Type B pancreatic cell (in vitro differentiated cells): Measurements from ENCODE around the gene GYS2. TPM values are rescaled to one million over a fixed set of nuclear protein-coding genes. Genes with fewer than 3 reads are reported as not detected.

Source experiments
- DNase-seq: peaks from one replicate; pipeline ENCODE4 v3.0.0; 2021; ENCODE audit warnings: mixed read lengths; ENCODE audit not compliant: unreplicated experiment; ENCODE audit errors: extremely low spot score
- H3K27ac Mint-ChIP-seq: 2 replicates; pipeline ENCODE4 v1.8.0; 2021; ENCODE audit warnings: mild to moderate bottlenecking, mixed read lengths
- H3K27me3 Mint-ChIP-seq: 2 replicates; pipeline ENCODE4 v1.8.0; 2021; ENCODE audit warnings: mixed read lengths
- H3K36me3 Mint-ChIP-seq: 2 replicates; pipeline ENCODE4 v1.8.0; 2021; ENCODE audit warnings: mixed read lengths
- H3K4me1 Mint-ChIP-seq: one replicate; pipeline ENCODE4 v1.8.0; 2021; ENCODE audit warnings: mixed read lengths; ENCODE audit not compliant: unreplicated experiment
- H3K4me3 Mint-ChIP-seq: 2 replicates; pipeline ENCODE4 v1.8.0; 2021; ENCODE audit warnings: mild to moderate bottlenecking, mixed read lengths
- H3K9me3 Mint-ChIP-seq: 2 replicates; pipeline ENCODE4 v1.8.0; 2021; ENCODE audit warnings: mixed read lengths
- total RNA-seq: library from RNA; stranded (reverse); gene quantifications from 2 replicates; pipeline ENCODE4 v1.2.1, GENCODE V29; 2021; ENCODE audit warnings: low replicate concordance
- TF ChIP-seq, protein P1 (sequence below): fragments of 200-600 bp; sonication (generic); conservative IDR thresholded peaks from 2 replicates; pipeline ENCODE4 v1.5.0; 2021; ENCODE audit warnings: antibody characterized with exemption, mild to moderate bottlenecking

Gene GYS2
- total RNA-seq, 1 donor from 2014 or later: not detected

DNA sequence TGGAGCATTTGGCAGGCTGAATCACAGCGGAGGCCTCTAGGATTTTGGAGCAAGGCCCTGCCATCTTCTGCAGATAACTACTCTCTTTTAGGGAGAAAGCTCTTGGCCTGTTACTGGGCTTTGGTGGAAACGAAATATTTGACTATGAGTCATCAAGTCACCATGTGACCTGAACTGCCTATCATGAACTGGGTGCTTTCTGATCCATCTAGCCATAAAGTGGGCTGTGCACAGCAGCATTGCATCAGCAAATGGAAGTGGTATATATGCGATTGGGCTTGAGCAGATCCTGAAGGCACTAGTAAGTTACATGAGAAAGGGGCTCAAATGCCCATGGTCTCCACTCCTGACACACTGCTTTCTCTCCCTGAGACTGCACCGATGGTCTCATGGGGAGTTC, 21.1 kb downstream of the GYS2 start:
- Mint-ChIP-seq H3K27me3 (peaks cover 3% of the 10 kb centered on the region), H3K4me3 (no peak overlapping the region), H3K27ac (no peak overlapping the region), H3K9me3 (no peaks in the 10 kb centered on the region), H3K4me1 (no peaks in the 10 kb centered on the region), H3K36me3 (no peaks in the 10 kb centered on the region)
- DNase-seq: no peak
- TF ChIP-seq, protein P1, sequence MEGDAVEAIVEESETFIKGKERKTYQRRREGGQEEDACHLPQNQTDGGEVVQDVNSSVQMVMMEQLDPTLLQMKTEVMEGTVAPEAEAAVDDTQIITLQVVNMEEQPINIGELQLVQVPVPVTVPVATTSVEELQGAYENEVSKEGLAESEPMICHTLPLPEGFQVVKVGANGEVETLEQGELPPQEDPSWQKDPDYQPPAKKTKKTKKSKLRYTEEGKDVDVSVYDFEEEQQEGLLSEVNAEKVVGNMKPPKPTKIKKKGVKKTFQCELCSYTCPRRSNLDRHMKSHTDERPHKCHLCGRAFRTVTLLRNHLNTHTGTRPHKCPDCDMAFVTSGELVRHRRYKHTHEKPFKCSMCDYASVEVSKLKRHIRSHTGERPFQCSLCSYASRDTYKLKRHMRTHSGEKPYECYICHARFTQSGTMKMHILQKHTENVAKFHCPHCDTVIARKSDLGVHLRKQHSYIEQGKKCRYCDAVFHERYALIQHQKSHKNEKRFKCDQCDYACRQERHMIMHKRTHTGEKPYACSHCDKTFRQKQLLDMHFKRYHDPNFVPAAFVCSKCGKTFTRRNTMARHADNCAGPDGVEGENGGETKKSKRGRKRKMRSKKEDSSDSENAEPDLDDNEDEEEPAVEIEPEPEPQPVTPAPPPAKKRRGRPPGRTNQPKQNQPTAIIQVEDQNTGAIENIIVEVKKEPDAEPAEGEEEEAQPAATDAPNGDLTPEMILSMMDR: no peak

DNA sequence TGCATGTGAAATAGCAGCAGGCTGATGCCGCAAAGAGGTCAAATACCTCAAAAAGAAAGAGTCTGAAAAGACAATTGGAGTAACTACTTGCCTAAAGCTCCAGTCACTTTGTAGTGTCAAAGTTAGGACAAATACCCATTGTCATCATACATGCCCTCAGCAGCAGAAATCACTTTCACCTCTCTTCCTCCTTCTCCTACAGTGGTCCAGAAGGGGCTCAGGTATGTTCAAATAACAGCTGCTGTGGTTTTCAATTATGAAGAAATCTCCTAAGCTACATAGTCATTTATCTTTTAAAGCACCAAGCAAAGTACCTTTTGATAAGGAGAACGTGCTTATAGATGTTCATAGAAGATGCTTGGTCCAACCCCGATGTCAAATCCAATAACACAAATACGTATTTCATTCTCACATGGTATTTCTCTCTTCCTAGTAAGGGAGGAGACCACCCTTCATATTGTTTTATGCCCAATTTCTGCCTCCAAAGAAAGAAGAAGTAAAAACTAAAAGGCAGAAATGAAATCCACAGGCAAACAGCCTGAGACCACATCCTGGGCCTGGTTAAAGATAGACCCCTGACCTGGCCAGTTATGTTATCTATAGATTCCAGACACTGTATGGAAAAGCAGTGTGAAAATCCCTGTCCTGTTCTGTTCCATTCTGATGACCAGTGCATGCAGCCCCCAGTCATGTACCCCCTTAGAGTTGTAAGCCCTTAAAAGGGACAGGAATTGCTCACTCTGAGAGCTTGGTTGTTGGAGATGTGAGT, 23.7 kb downstream of the GYS2 start:
- Mint-ChIP-seq H3K36me3 (no peaks in the 10 kb centered on the region), H3K4me3 (no peak overlapping the region), H3K27me3 (peaks cover 12% of the 10 kb centered on the region), H3K9me3 (no peaks in the 10 kb centered on the region), H3K27ac (no peak overlapping the region), H3K4me1 (no peaks in the 10 kb centered on the region)
- TF ChIP-seq, protein P1: no peak
- DNase-seq: no peak

DNA sequence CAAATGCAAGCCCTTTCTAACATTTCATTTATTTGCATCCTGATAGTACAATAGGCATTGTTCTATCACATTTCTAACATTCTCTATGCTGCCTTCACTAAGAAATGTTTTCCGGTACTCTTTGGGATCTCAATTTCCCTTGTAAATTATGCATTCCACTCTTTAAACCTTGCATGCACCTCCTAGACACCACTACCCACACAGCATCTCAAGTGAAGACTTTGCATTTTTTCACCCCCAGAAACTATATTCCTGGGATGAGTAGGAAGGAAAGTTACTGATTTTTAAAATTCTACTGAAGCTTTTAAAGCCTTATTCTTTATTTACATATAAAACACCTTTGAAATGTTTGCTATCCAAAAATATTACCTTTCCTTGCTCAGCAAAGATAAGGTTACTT, 27.1 kb downstream of the GYS2 start:
- Mint-ChIP-seq H3K4me1 (no peaks in the 10 kb centered on the region), H3K27me3 (peaks cover 15% of the 10 kb centered on the region), H3K36me3 (no peaks in the 10 kb centered on the region), H3K9me3 (no peaks in the 10 kb centered on the region), H3K4me3 (no peak overlapping the region), H3K27ac (no peak overlapping the region)
- no peak for DNase-seq
- TF ChIP-seq, protein P1: no peak

DNA sequence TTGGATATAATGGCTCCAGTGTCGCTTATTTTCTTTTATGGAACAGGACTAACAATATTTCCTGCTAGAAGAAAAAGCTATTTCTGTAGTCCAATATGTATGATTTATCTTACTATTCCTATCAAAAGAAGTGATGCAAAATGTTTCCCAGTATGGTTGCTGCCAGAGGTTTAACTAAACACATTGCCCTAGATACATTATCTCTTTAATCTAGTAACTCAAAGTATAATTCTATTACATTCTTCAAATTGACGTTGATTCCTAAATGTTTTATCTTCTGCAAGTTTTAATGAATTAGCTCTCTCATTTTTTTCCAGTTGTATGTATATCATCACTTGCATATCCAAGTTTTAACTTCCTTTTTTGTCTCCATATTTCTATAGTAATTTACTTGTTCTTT, 28.2 kb downstream of the GYS2 start:
- Mint-ChIP-seq H3K36me3 (no peaks in the 10 kb centered on the region), H3K4me3 (no peak overlapping the region), H3K27ac (no peak overlapping the region), H3K4me1 (no peaks in the 10 kb centered on the region), H3K27me3 (peaks cover 15% of the 10 kb centered on the region), H3K9me3 (no peaks in the 10 kb centered on the region)
- no peak for DNase-seq
- TF ChIP-seq, protein P1: no peak

DNA sequence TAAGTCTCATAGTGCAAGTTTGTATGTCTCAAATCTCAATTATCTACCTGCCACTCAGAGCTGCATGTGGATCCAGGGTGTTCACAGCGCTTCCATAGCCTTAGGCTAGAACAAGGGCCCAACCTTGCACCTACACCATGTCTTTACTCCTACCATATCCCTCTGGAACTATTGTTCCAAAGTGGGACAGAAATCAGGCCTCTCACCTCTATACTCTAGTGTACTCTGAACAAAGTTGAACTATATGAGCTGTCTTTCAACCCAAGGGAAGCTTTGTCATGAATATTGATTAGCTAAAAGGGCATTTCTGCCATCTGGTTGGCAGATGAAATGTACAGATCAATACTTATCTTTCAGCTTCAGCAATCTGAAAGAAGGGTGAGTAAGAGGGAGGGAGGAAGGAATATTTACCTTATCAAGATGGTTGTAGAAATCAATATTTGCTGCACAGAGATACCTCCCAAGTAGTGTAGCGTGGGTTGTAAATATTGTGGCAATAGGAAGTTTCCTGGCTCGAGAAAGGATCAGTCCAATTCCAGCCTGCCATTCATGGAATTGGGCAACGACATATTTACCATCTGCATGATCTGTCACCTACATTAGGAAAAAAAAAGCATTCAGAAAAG, 30.8 kb downstream of the GYS2 start:
- no peak for DNase-seq
- H3K4me3 Mint-ChIP-seq: no peak overlapping the region
- H3K4me1 Mint-ChIP-seq: no peaks in the 10 kb centered on the region
- no peaks in the 10 kb centered on the region for H3K36me3 Mint-ChIP-seq
- TF ChIP-seq, protein P1: no peak
- H3K27ac Mint-ChIP-seq: no peak overlapping the region
- H3K27me3 Mint-ChIP-seq: peaks cover 12% of the 10 kb centered on the region
- no peaks in the 10 kb centered on the region for H3K9me3 Mint-ChIP-seq
